ENCODE results near the gene NRDC. TPM values are rescaled to one million over a fixed set of nuclear protein-coding genes. Genes with fewer than 3 reads are reported as not detected.

Gene NRDC
- total and polyA plus RNA-seq, 9 of the 15 experiments (the other 6 are each of a cell fraction or from before 2014, with no cell fraction given), result 102 to 371 (median 201) TPM

DNA sequence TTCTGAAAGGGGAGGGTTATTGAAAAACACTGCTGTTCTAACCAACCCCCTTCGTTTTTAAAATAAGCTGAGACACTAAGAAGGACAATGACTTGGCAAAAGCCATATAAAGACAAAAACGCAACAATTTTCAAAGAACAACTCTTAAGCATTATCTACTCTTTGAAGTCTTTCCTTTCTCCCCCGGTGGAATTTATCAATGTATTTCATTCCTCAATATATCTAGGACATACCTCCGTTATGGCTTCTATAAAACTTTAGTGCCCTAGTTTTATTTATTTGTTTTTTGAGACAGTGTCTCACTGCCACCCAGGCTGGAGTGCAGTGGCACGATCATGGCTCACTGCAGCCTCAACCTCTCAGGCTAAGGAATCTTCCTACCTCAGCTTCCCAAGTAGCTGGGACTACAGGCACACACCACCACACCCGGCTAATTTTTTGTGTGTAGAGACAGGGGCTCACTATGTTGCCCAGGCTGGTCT, 3.2 kb downstream of the NRDC start (continued):
- TF ChIP-seq LARP7 (IDR thresholded peaks at IDR 0.05) (no peak), MAFG (tag; conservative IDR thresholded peaks at IDR 0.05) (peak; percentile 97), PHF20 (IDR thresholded peaks at IDR 0.05; ENCODE audit: partially characterized antibody) (no peak), SNRNP70 (optimal IDR thresholded peaks at IDR 0.05; ENCODE audit: low read depth, low read length) (no peak), MTF1 (CRISPR knock-in tag; IDR thresholded peaks at IDR 0.05; ENCODE audit: borderline replicate concordance) (no peak), L3MBTL2 (IDR thresholded peaks at IDR 0.05) (0 out of 2 replicates have a peak, but pooled peaks have one; percentile 13), ZNF76 (CRISPR knock-in tag; IDR thresholded peaks at IDR 0.05; ENCODE audit: borderline replicate concordance) (no peak), SMARCA4 (IDR thresholded peaks at IDR 0.05) (0 out of 2 replicates have a peak, but pooled peaks have one; percentile 34), MYC (IDR thresholded peaks at IDR 0.05; ENCODE audit: low read depth, low read length) (peak; percentile 15; the same call in 1 of the 2 replicates), MYC (CRISPR knock-in tag; IDR thresholded peaks at IDR 0.05; ENCODE audit: borderline replicate concordance, low read depth) (no peak), ELF1 (tag; IDR thresholded peaks at IDR 0.05) (no peak), ZNF77 (CRISPR knock-in tag; IDR thresholded peaks at IDR 0.05) (no peak), ZNF133 (CRISPR knock-in tag; IDR thresholded peaks at IDR 0.05) (no peak), ZNF584 (CRISPR knock-in tag; IDR thresholded peaks at IDR 0.05; ENCODE audit: low read depth) (no peak), ELF4 (CRISPR knock-in tag; IDR thresholded peaks at IDR 0.05) (0 out of 2 replicates have a peak, but pooled peaks have one; percentile 3), HCFC1 (IDR thresholded peaks at IDR 0.05; ENCODE audit: low read depth, low read length) (0 out of 2 replicates have a peak, but pooled peaks have one; percentile 28), ETV5 (CRISPR knock-in tag; IDR thresholded peaks at IDR 0.05; ENCODE audit: low read depth) (no peak), MCM3 (IDR thresholded peaks at IDR 0.05) (no peak), PML (IDR thresholded peaks at IDR 0.05; ENCODE audit: low read length) (peak; percentile 18; the same call in 1 of the 2 replicates)
- TF ChIP-seq, protein P1, sequence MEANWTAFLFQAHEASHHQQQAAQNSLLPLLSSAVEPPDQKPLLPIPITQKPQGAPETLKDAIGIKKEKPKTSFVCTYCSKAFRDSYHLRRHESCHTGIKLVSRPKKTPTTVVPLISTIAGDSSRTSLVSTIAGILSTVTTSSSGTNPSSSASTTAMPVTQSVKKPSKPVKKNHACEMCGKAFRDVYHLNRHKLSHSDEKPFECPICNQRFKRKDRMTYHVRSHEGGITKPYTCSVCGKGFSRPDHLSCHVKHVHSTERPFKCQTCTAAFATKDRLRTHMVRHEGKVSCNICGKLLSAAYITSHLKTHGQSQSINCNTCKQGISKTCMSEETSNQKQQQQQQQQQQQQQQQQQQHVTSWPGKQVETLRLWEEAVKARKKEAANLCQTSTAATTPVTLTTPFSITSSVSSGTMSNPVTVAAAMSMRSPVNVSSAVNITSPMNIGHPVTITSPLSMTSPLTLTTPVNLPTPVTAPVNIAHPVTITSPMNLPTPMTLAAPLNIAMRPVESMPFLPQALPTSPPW (CRISPR knock-in tag; IDR thresholded peaks at IDR 0.05), result peak; percentile 32; the same call in 1 of the 2 replicates
- TF ChIP-seq, protein P2, sequence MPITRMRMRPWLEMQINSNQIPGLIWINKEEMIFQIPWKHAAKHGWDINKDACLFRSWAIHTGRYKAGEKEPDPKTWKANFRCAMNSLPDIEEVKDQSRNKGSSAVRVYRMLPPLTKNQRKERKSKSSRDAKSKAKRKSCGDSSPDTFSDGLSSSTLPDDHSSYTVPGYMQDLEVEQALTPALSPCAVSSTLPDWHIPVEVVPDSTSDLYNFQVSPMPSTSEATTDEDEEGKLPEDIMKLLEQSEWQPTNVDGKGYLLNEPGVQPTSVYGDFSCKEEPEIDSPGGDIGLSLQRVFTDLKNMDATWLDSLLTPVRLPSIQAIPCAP (CRISPR knock-in tag; IDR thresholded peaks at IDR 0.05; ENCODE audit: borderline replicate concordance), result no peak
- TF ChIP-seq, protein P3, sequence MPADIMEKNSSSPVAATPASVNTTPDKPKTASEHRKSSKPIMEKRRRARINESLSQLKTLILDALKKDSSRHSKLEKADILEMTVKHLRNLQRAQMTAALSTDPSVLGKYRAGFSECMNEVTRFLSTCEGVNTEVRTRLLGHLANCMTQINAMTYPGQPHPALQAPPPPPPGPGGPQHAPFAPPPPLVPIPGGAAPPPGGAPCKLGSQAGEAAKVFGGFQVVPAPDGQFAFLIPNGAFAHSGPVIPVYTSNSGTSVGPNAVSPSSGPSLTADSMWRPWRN (IDR thresholded peaks at IDR 0.05; ENCODE audit: low read depth), result no peak
- TF ChIP-seq, protein P4, sequence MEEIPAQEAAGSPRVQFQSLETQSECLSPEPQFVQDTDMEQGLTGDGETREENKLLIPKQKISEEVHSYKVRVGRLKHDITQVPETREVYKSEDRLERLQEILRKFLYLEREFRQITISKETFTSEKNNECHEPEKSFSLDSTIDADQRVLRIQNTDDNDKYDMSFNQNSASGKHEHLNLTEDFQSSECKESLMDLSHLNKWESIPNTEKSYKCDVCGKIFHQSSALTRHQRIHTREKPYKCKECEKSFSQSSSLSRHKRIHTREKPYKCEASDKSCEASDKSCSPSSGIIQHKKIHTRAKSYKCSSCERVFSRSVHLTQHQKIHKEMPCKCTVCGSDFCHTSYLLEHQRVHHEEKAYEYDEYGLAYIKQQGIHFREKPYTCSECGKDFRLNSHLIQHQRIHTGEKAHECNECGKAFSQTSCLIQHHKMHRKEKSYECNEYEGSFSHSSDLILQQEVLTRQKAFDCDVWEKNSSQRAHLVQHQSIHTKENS (CRISPR knock-in tag; IDR thresholded peaks at IDR 0.05), result no peak
